Tibial nerve (tissue), 4 donors: ENCODE measurements around the gene COL4A1. TPM values are rescaled to one million over a fixed set of nuclear protein-coding genes. Genes with fewer than 3 reads are reported as not detected.

Source experiments
- DNase-seq, 2 donors: peaks; one replicate each; pipeline ENCODE4 v3.0.0-alpha.2; 2019; ENCODE audit warnings: low spot score in 2 of 2
- H3K27ac ChIP-seq, 4 donors: fragments of 200-600 bp; sonication (generic) in 3 of 4; one replicate each; pipeline ENCODE4 v1.5.1; 2017 to 2019; ENCODE audit warnings: mild to moderate bottlenecking in 1 of 4
- H3K27me3 ChIP-seq, 2 donors: fragments of 200-600 bp; sonication (generic) in 1 of 2; one replicate each; pipeline versions ENCODE4 v1.5.1 to v1.6.0; 2017 to 2019
- H3K36me3 ChIP-seq, 3 donors: fragments of 200-600 bp; sonication (generic); one replicate each; pipeline ENCODE4 v1.5.1; 2018 to 2019
- H3K4me1 ChIP-seq, 4 donors: fragments of 200-600 bp; sonication (generic) in 3 of 4; one replicate each; pipeline ENCODE4 v1.5.1; 2017 to 2019
- H3K4me3 ChIP-seq, 4 donors: fragments of 200-600 bp; sonication (generic) in 3 of 4; one replicate each; pipeline ENCODE4 v1.5.1; 2017 to 2019; ENCODE audit warnings: mild to moderate bottlenecking in 1 of 4, moderate library complexity in 1 of 4
- H3K9me3 ChIP-seq, 4 donors: fragments of 200-600 bp; sonication (generic) in 3 of 4; one replicate each; pipeline ENCODE4 v1.5.1; 2017 to 2019
- CTCF ChIP-seq, 5 experiments: fragments of 200-600 bp in 3 of 5; fragments of 450-650 bp in 2 of 5; sonication (generic) in 3 of 5; IDR thresholded peaks; one replicate each; pipeline ENCODE4 v1.5.1; 2016 to 2019; ENCODE audit warnings: antibody characterized with exemption in 5 of 5, mild to moderate bottlenecking in 3 of 5, moderate library complexity in 2 of 5
- EP300 ChIP-seq, 2 donors: sonication (generic); formaldehyde crosslinking; IDR thresholded peaks; one replicate each; pipeline ENCODE4 v1.6.1; 2017; ENCODE audit warnings: antibody characterized with exemption in 2 of 2, mild to moderate bottlenecking in 1 of 2
- POLR2A ChIP-seq, 2 donors: fragments of 450-650 bp; IDR thresholded peaks; one replicate each; pipeline ENCODE4 v1.6.1; 2017; ENCODE audit warnings: antibody characterized with exemption in 2 of 2, mild to moderate bottlenecking in 2 of 2, moderate library complexity in 2 of 2
- WGBS, 2 donors: methylation state at CpG; one replicate each; pipeline ENCODE4 v1.1.5; 2018; 5-methylcytosine and 5-hydroxymethylcytosine counted together
- total RNA-seq, 4 donors: library from RNA; depleted of rRNA; stranded (reverse); fragments of >200 nt; gene quantifications; one replicate each; pipeline ENCODE4 v1.1.0, GENCODE V29; 2016

Gene COL4A1
- total RNA-seq, 4 donors from 2014 or later, result 385 to 583 (median 526) TPM

- Histone ChIP-seq H3K27me3 (no peaks in the 10 kb centered on the region), H3K27ac (no peak overlapping the region), H3K36me3 (peaks cover 9 to 100% (median 35%) of the 10 kb centered on the region in 3 donors), H3K9me3 (peaks cover 0 to 10% (median 0%) of the 10 kb centered on the region in 4 donors), H3K4me1 (no peaks in the 10 kb centered on the region), H3K4me3 (no peak overlapping the region)
- no peak for TF ChIP-seq EP300 (IDR thresholded peaks at IDR 0.05)
- no peak for TF ChIP-seq POLR2A (IDR thresholded peaks at IDR 0.05)
- TF ChIP-seq CTCF (IDR thresholded peaks at IDR 0.05), result no peak
- WGBS, 2 donors, result 94 to 99% methylated on average over 7 of the region's 7 CpGs
- DNase-seq, result no peak
Observed at GRCh38 chr13:110176431-110176830, 130.5 kb downstream of the COL4A1 start.

- DNase-seq, result no peak
- TF ChIP-seq POLR2A (IDR thresholded peaks at IDR 0.05) (no peak), CTCF (IDR thresholded peaks at IDR 0.05) (no peak), EP300 (IDR thresholded peaks at IDR 0.05) (no peak)
- H3K36me3 ChIP-seq, result peaks cover 9 to 93% (median 32%) of the 10 kb centered on the region in 3 donors
- peaks cover 0 to 10% (median 0%) of the 10 kb centered on the region in 4 donors for H3K9me3 ChIP-seq
- H3K4me1 ChIP-seq, result peaks cover 0 to 4% (median 0%) of the 10 kb centered on the region in 4 donors
- no peak overlapping the region for H3K27ac ChIP-seq
- H3K27me3 ChIP-seq, result no peaks in the 10 kb centered on the region
- no peak overlapping the region for H3K4me3 ChIP-seq
Observed at GRCh38 chr13:110173247-110173818, 133.6 kb downstream of the COL4A1 start.

GRCh38 chr13:110170882-110171281, 136.1 kb downstream of the COL4A1 start:
- H3K27ac ChIP-seq, result no peak overlapping the region
- WGBS, 2 donors, result 72 to 85% methylated on average over 9 of the region's 9 CpGs

GRCh38 chr13:110170020-110170790, 136.8 kb downstream of the COL4A1 start:
- peak overlapping the region in 2 of 4 donors; percentile 41 to 68 for H3K27ac ChIP-seq
- DNase-seq, result no peak
- H3K36me3 ChIP-seq, result peaks cover 8 to 93% (median 21%) of the 10 kb centered on the region in 3 donors
- peaks cover 0 to 10% (median 0%) of the 10 kb centered on the region in 4 donors for H3K9me3 ChIP-seq
- peaks cover 0 to 4% (median 0%) of the 10 kb centered on the region in 4 donors for H3K4me1 ChIP-seq
- WGBS, 2 donors, result 82% methylated on average over 20 of the region's 20 CpGs
- no peak for TF ChIP-seq CTCF (IDR thresholded peaks at IDR 0.05)
- TF ChIP-seq POLR2A (IDR thresholded peaks at IDR 0.05), result no peak
- TF ChIP-seq EP300 (IDR thresholded peaks at IDR 0.05), result no peak
- H3K27me3 ChIP-seq, result no peaks in the 10 kb centered on the region
- no peak overlapping the region for H3K4me3 ChIP-seq

More at GRCh38 chr13:110170882-110171281, 136.1 kb downstream of the COL4A1 start:
- Histone ChIP-seq H3K4me1 (peaks cover 0 to 4% (median 0%) of the 10 kb centered on the region in 4 donors), H3K4me3 (no peak overlapping the region), H3K36me3 (peaks cover 6 to 93% (median 24%) of the 10 kb centered on the region in 3 donors), H3K9me3 (peaks cover 0 to 10% (median 0%) of the 10 kb centered on the region in 4 donors), H3K27me3 (no peaks in the 10 kb centered on the region)
- TF ChIP-seq POLR2A (IDR thresholded peaks at IDR 0.05) (no peak), EP300 (IDR thresholded peaks at IDR 0.05) (no peak)
- DNase-seq, result no peak

GRCh38 chr13:110168999-110169933, 137.7 kb downstream of the COL4A1 start:
- H3K9me3 ChIP-seq, result peaks cover 0 to 10% (median 0%) of the 10 kb centered on the region in 4 donors
- no peaks in the 10 kb centered on the region for H3K27me3 ChIP-seq
- 26 to 41% methylated on average over 4 of the region's 4 CpGs for WGBS, 2 donors
- peaks cover 0 to 4% (median 0%) of the 10 kb centered on the region in 4 donors for H3K4me1 ChIP-seq
- no peak overlapping the region for H3K4me3 ChIP-seq
- no peak for DNase-seq
- peaks cover 8 to 93% (median 12%) of the 10 kb centered on the region in 3 donors for H3K36me3 ChIP-seq
- peak overlapping the region in 2 of 4 donors; percentile 58 to 68 for H3K27ac ChIP-seq
- no peak for TF ChIP-seq EP300 (IDR thresholded peaks at IDR 0.05)
- TF ChIP-seq CTCF (IDR thresholded peaks at IDR 0.05), result no peak
- TF ChIP-seq POLR2A (IDR thresholded peaks at IDR 0.05), result no peak
